Measurements from ENCODE around the gene EPS8L1.

GRCh38 chr19:55042688-55043087 lies 33.0 kb upstream of the EPS8L1 start:
- TF ChIP-seq CTCF (IDR thresholded peaks at IDR 0.05) = no peak
- no peak for TF ChIP-seq POLR2A (IDR thresholded peaks at IDR 0.05)

All from thyroid gland (tissue), 4 donors.